Liver (tissue), 9 donors: ENCODE data around the gene PYGM. TPM values are rescaled to one million over a fixed set of nuclear protein-coding genes. Genes with fewer than 3 reads are reported as not detected.
A peak's percentile ranks its signal among the peaks of the same experiment; 100 is the strongest.

Experiments
- DNase-seq: peaks from one replicate; pipeline ENCODE4 v3.0.0-alpha.2; 2017; ENCODE audit warnings: low spot score
- H3K27ac ChIP-seq, 2 donors: one replicate each; pipeline ENCODE4 v1.7.0; 2013; ENCODE audit warnings: inconsistent platforms in 2 of 2, low read length in 2 of 2, control low read depth in 1 of 2, low read depth in 1 of 2, mild to moderate bottlenecking in 1 of 2
- H3K27me3 ChIP-seq, 4 donors: one replicate each; pipeline versions ENCODE4 v1.6.1 to v1.7.0; 2013; ENCODE audit warnings: low read length in 3 of 4, inconsistent platforms in 1 of 4, mild to moderate bottlenecking in 1 of 4, moderate library complexity in 1 of 4; ENCODE audit not compliant: control insufficient read depth in 4 of 4, insufficient read depth in 4 of 4
- H3K36me3 ChIP-seq, 4 donors: one replicate each; pipeline versions ENCODE4 v1.6.1 to v1.7.0; 2013; ENCODE audit warnings: low read length in 3 of 4, mild to moderate bottlenecking in 3 of 4, low read depth in 1 of 4, moderate library complexity in 1 of 4; ENCODE audit not compliant: control insufficient read depth in 4 of 4, insufficient read depth in 3 of 4
- H3K4me1 ChIP-seq, 4 donors: one replicate each; pipeline versions ENCODE4 v1.6.1 to v1.7.0; 2013; ENCODE audit warnings: low read length in 3 of 4, mild to moderate bottlenecking in 3 of 4, moderate library complexity in 1 of 4; ENCODE audit not compliant: control insufficient read depth in 4 of 4, insufficient read depth in 4 of 4
- H3K4me3 ChIP-seq, 3 donors: one replicate each; pipeline versions ENCODE4 v1.6.1 to v1.7.0; 2013; ENCODE audit warnings: low read length in 3 of 3, control low read depth in 1 of 3, low read depth in 1 of 3, mild to moderate bottlenecking in 1 of 3
- H3K9ac ChIP-seq, 2 donors: one replicate each; pipeline ENCODE4 v1.7.0; 2013; ENCODE audit warnings: low read length in 2 of 2, mild to moderate bottlenecking in 2 of 2, moderate library complexity in 2 of 2, control low read depth in 1 of 2, low read depth in 1 of 2
- H3K9me3 ChIP-seq, 4 donors: one replicate each; pipeline versions ENCODE4 v1.6.1 to v1.7.0; 2013; ENCODE audit warnings: low read length in 3 of 4; ENCODE audit not compliant: control insufficient read depth in 4 of 4
- CTCF ChIP-seq: fragments of 150-350 bp; IDR thresholded peaks from 2 replicates; pipeline ENCODE4 v1.5.1; 2017; ENCODE audit warnings: improper control_type of control experiment, low read depth, low read length; ENCODE audit not compliant: missing input control
- EGR1 ChIP-seq, 2 donors: IDR thresholded peaks; 2 replicates each; pipeline ENCODE4 v1.6.1; 2016 to 2018; ENCODE audit warnings: antibody characterized with exemption in 2 of 2, low read depth in 2 of 2
- FOXA1 ChIP-seq: IDR thresholded peaks from 2 replicates; pipeline ENCODE4 v1.6.1; 2016; ENCODE audit warnings: antibody characterized with exemption
- FOXA2 ChIP-seq: IDR thresholded peaks from 2 replicates; pipeline ENCODE4 v1.6.1; 2016; ENCODE audit warnings: antibody characterized with exemption
- GABPA ChIP-seq, 2 donors: IDR thresholded peaks in 1 of 2; conservative IDR thresholded peaks in 1 of 2; 2 replicates each; pipeline ENCODE4 v1.6.1; 2016; ENCODE audit warnings: antibody characterized with exemption in 2 of 2, mild to moderate bottlenecking in 1 of 2, moderate library complexity in 1 of 2
- HNF4A ChIP-seq, 2 donors: conservative IDR thresholded peaks; 2 replicates each; pipeline ENCODE4 v1.6.1; 2016; ENCODE audit warnings: antibody characterized with exemption in 2 of 2, mild to moderate bottlenecking in 2 of 2
- HNF4G ChIP-seq: IDR thresholded peaks from 2 replicates; pipeline ENCODE4 v1.6.1; 2016; ENCODE audit warnings: antibody characterized with exemption
- JUND ChIP-seq, 2 donors: IDR thresholded peaks; 2 replicates each; pipeline ENCODE4 v1.6.1; 2016; ENCODE audit warnings: antibody characterized with exemption in 2 of 2
- NR2F2 ChIP-seq: IDR thresholded peaks from 2 replicates; pipeline ENCODE4 v1.6.1; 2016; ENCODE audit warnings: antibody characterized with exemption
- RAD21 ChIP-seq, 2 donors: IDR thresholded peaks; 2 replicates each; pipeline ENCODE4 v1.6.1; 2016; ENCODE audit warnings: antibody characterized with exemption in 2 of 2, mild to moderate bottlenecking in 2 of 2
- REST ChIP-seq: IDR thresholded peaks from 2 replicates; pipeline ENCODE4 v1.6.1; 2016; ENCODE audit warnings: antibody characterized with exemption, mild to moderate bottlenecking
- RXRA ChIP-seq, 2 donors: IDR thresholded peaks; 2 replicates each; pipeline ENCODE4 v1.6.1; 2017 to 2018; ENCODE audit warnings: antibody characterized with exemption in 2 of 2, mild to moderate bottlenecking in 1 of 2
- SP1 ChIP-seq: IDR thresholded peaks from 2 replicates; pipeline ENCODE4 v1.6.1; 2018; ENCODE audit warnings: antibody characterized with exemption, mild to moderate bottlenecking
- TAF1 ChIP-seq: conservative IDR thresholded peaks from 2 replicates; pipeline ENCODE4 v1.6.1; 2016; ENCODE audit warnings: antibody characterized with exemption, mild to moderate bottlenecking
- YY1 ChIP-seq: IDR thresholded peaks from 2 replicates; pipeline ENCODE4 v1.6.1; 2016; ENCODE audit warnings: antibody characterized with exemption, mild to moderate bottlenecking
- WGBS: extraction: QIAGEN DNeasy Blood & Tissue Kit; methylation state at CpG from one replicate; pipeline ENCODE4 v1.1.7; 2013; 5-methylcytosine and 5-hydroxymethylcytosine counted together
- polyA plus RNA-seq, 2 donors: library from polyadenylated mRNA; stranded (reverse) in 1 of 2; unstranded in 1 of 2; fragments of 200-250 nt in 1 of 2; fragments of >200 nt in 1 of 2; fragmentation: Nextera tagmentation in 1 of 2; extraction: Ambion mirVana in 1 of 2; gene quantifications; one replicate each; pipeline versions ENCODE4 v1.2.1 to v1.2.3, GENCODE V29; 2013 to 2015
- total RNA-seq, 2 donors: library from RNA; depleted of rRNA; stranded (reverse); fragments of >200 nt; gene quantifications; one replicate each; pipeline ENCODE4 v1.2.3, GENCODE V29; 2014
- TF ChIP-seq, protein P1 (sequence below): IDR thresholded peaks from 2 replicates; pipeline ENCODE4 v1.6.1; 2016; ENCODE audit warnings: antibody characterized with exemption
- TF ChIP-seq, protein P2 (sequence below): IDR thresholded peaks from 2 replicates; pipeline ENCODE4 v1.6.1; 2016; ENCODE audit warnings: antibody characterized with exemption
- TF ChIP-seq, protein P3 (sequence below): IDR thresholded peaks from 2 replicates; pipeline ENCODE4 v1.6.1; 2016; ENCODE audit warnings: antibody characterized with exemption
- donor health status: healthy.
- donor health status: healthy.
- donor health status: healthy.
- donor health status: healthy.
- donor health status: healthy.

Gene PYGM
- total and polyA plus RNA-seq, 4 donors: 0.23 to 1.3 (median 0.29) TPM

GRCh38 chr11:64803158-64803845, 43.5 kb upstream of the PYGM start, which contains the start of gene MAP4K2:
TSS of gene MAP4K2 (minus strand) at chr11:64803214. CDS start at chr11:64803149, 65 bp downstream.
- H3K9ac ChIP-seq: peak within 1 kb of the TSS in 1 of 2 donors; percentile 58
- H3K27me3 ChIP-seq: no peaks in the 10 kb centered on the region
- H3K4me1 ChIP-seq: peaks cover 3 to 18% (median 10%) of the 10 kb centered on the region in 4 donors
- TF ChIP-seq RAD21 (IDR thresholded peaks at IDR 0.05) (no peak), EGR1 (IDR thresholded peaks at IDR 0.05; ENCODE audit: low read depth in 2 of 2) (no peak), NR2F2 (peak; percentile 29), FOXA1 (no peak), CTCF (peak; percentile 4), JUND (IDR thresholded peaks at IDR 0.05) (no peak), SP1 (peak; percentile 35), RXRA (IDR thresholded peaks at IDR 0.05) (no peak), GABPA (IDR thresholded peaks at IDR 0.05 in 1 of 2, conservative IDR thresholded peaks at IDR 0.05 in 1 of 2) (peak in 1 of 2 donors; percentile 25), TAF1 (no peak), FOXA2 (no peak), REST (no peak), HNF4A (conservative IDR thresholded peaks at IDR 0.05) (no peak), YY1 (peak; percentile 25), HNF4G (no peak)
- TF ChIP-seq, protein P1, sequence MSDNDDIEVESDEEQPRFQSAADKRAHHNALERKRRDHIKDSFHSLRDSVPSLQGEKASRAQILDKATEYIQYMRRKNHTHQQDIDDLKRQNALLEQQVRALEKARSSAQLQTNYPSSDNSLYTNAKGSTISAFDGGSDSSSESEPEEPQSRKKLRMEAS: no peak
- TF ChIP-seq, protein P2, sequence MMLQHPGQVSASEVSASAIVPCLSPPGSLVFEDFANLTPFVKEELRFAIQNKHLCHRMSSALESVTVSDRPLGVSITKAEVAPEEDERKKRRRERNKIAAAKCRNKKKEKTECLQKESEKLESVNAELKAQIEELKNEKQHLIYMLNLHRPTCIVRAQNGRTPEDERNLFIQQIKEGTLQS: no peak
- TF ChIP-seq, protein P3, sequence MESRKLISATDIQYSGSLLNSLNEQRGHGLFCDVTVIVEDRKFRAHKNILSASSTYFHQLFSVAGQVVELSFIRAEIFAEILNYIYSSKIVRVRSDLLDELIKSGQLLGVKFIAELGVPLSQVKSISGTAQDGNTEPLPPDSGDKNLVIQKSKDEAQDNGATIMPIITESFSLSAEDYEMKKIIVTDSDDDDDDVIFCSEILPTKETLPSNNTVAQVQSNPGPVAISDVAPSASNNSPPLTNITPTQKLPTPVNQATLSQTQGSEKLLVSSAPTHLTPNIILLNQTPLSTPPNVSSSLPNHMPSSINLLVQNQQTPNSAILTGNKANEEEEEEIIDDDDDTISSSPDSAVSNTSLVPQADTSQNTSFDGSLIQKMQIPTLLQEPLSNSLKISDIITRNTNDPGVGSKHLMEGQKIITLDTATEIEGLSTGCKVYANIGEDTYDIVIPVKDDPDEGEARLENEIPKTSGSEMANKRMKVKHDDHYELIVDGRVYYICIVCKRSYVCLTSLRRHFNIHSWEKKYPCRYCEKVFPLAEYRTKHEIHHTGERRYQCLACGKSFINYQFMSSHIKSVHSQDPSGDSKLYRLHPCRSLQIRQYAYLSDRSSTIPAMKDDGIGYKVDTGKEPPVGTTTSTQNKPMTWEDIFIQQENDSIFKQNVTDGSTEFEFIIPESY: no peak
- H3K27ac ChIP-seq: peak within 1 kb of the TSS; percentile 60 to 82
- DNase-seq: peak; percentile 89
- peak within 1 kb of the TSS; percentile 42 to 67 (median 65) for H3K4me3 ChIP-seq
- peaks cover 6 to 25% (median 7%) of the 10 kb centered on the region in 4 donors for H3K36me3 ChIP-seq
- H3K9me3 ChIP-seq: no peaks in the 10 kb centered on the region
- WGBS: under 1% methylated on average over 58 of the region's 58 CpGs
